Smooth muscle cell (in vitro differentiated cells): ENCODE data around the gene IDH2. TPM values are rescaled to one million over a fixed set of nuclear protein-coding genes. Genes with fewer than 3 reads are reported as not detected.

Experiments used
- DNase-seq: peaks from one replicate; lab custom pipeline; 2025; ENCODE audit not compliant: unreplicated experiment; lab: John Stamatoyannopoulos, UW
- H2AFZ ChIP-seq: fragments of 200-600 bp; sonication (generic); 2 replicates; pipeline ENCODE4 v1.6.0; 2016; ENCODE audit warnings: antibody characterized with exemption, low read depth, mild to moderate bottlenecking
- H3F3A ChIP-seq: fragments of 200-600 bp; sonication (generic); 2 replicates; pipeline ENCODE4 v1.6.0; 2017; ENCODE audit warnings: antibody characterized with exemption, low read depth
- H3K27ac ChIP-seq: fragments of 200-600 bp; sonication (generic); 2 replicates; pipeline ENCODE4 v1.5.1; 2016; ENCODE audit warnings: low read depth, mild to moderate bottlenecking
- H3K27me3 ChIP-seq: fragments of 200-600 bp; sonication (generic); 2 replicates; pipeline ENCODE4 v1.6.1; 2016; ENCODE audit warnings: low read depth, mild to moderate bottlenecking
- H3K36me3 ChIP-seq: fragments of 200-600 bp; sonication (generic); 2 replicates; pipeline ENCODE4 v1.5.1; 2016; ENCODE audit warnings: low read depth
- H3K4me1 ChIP-seq: fragments of 200-600 bp; sonication (generic); 2 replicates; pipeline ENCODE4 v1.5.1; 2016; ENCODE audit warnings: low read depth
- H3K4me2 ChIP-seq: fragments of 200-600 bp; sonication (generic); 2 replicates; pipeline ENCODE4 v1.6.0; 2016; ENCODE audit warnings: mild to moderate bottlenecking
- H3K4me3 ChIP-seq: fragments of 200-600 bp; sonication (generic); 2 replicates; pipeline ENCODE4 v1.5.1; 2016; ENCODE audit warnings: mild to moderate bottlenecking
- H3K79me2 ChIP-seq: fragments of 200-600 bp; sonication (generic); 2 replicates; pipeline ENCODE4 v1.6.0; 2016; ENCODE audit warnings: low read depth, mild to moderate bottlenecking
- H3K9ac ChIP-seq: fragments of 200-600 bp; sonication (generic); 2 replicates; pipeline ENCODE4 v1.6.0; 2016; ENCODE audit warnings: low read depth
- H3K9me3 ChIP-seq: fragments of 200-600 bp; sonication (generic); replicated peaks from 2 replicates; pipeline ENCODE4 v1.5.1; 2016; ENCODE audit warnings: low read depth
- H4K20me1 ChIP-seq: fragments of 200-600 bp; sonication (generic); 2 replicates; pipeline ENCODE4 v1.6.0; 2016; ENCODE audit warnings: low read depth
- CTCF ChIP-seq: fragments of 200-600 bp; sonication (generic); IDR thresholded peaks from 2 replicates; pipeline ENCODE4 v1.5.1; 2017; ENCODE audit warnings: borderline replicate concordance, mild to moderate bottlenecking, antibody characterized with exemption; ENCODE audit not compliant: insufficient read depth, poor library complexity, severe bottlenecking
- WGBS: methylation state at CpG from one replicate; pipeline ENCODE4 v1.1.7; 2016; ENCODE audit warnings: low lambda C conversion rate; 5-methylcytosine and 5-hydroxymethylcytosine counted together
- polyA plus RNA-seq: library from polyadenylated mRNA; unstranded; fragments of >200 nt; fragmentation: Nextera tagmentation; extraction: Ambion mirVana; gene quantifications from 2 replicates; pipeline ENCODE4 v1.2.1, GENCODE V29; 2016
- total RNA-seq: library from RNA; depleted of rRNA; stranded (reverse); fragments of >200 nt; gene quantifications from 2 replicates; pipeline ENCODE4 v1.2.3, GENCODE V29; 2014

Gene IDH2
- total and polyA plus RNA-seq, 2 experiments from 2014 or later = 67.9 to 278 TPM

- Histone ChIP-seq H3K9me3 (no peaks in the 10 kb centered on the region), H2AFZ (no peak overlapping the region), H3K27me3 (no peaks in the 10 kb centered on the region), H3K9ac (no peak overlapping the region), H3F3A (no peaks in the 10 kb centered on the region), H3K4me1 (no peaks in the 10 kb centered on the region), H3K79me2 (no peaks in the 10 kb centered on the region), H4K20me1 (peaks cover 34% of the 10 kb centered on the region), H3K36me3 (peaks cover 3% of the 10 kb centered on the region), H3K27ac (no peak overlapping the region), H3K4me3 (no peak overlapping the region), H3K4me2 (no peak overlapping the region)
- no peak for TF ChIP-seq CTCF
- 98% methylated on average over 3 of the region's 3 CpGs for WGBS
- no peak for DNase-seq
Measured at GRCh38 chr15:90085565-90085964, 16.7 kb downstream of the IDH2 start.

- 98% methylated on average over 18 of the region's 18 CpGs for WGBS
- Histone ChIP-seq H3K27ac (no peak overlapping the region), H3K79me2 (no peaks in the 10 kb centered on the region), H3K4me3 (no peak overlapping the region), H3K9me3 (no peaks in the 10 kb centered on the region), H3K9ac (no peak overlapping the region), H2AFZ (no peak overlapping the region), H3K27me3 (no peaks in the 10 kb centered on the region), H4K20me1 (peaks cover 28% of the 10 kb centered on the region), H3K4me2 (no peak overlapping the region), H3F3A (no peaks in the 10 kb centered on the region), H3K4me1 (no peaks in the 10 kb centered on the region), H3K36me3 (peaks cover 3% of the 10 kb centered on the region)
- no peak for TF ChIP-seq CTCF
- no peak for DNase-seq
Measured at GRCh38 chr15:90084876-90085423, 17.3 kb downstream of the IDH2 start.

GRCh38 chr15:90083954-90084607 is 18.2 kb downstream of the IDH2 start:
- no peak for DNase-seq
- Histone ChIP-seq H3K9me3 (no peaks in the 10 kb centered on the region), H3F3A (no peaks in the 10 kb centered on the region), H4K20me1 (peaks cover 19% of the 10 kb centered on the region), H3K36me3 (peaks cover 3% of the 10 kb centered on the region), H3K4me3 (no peak overlapping the region), H3K79me2 (no peaks in the 10 kb centered on the region), H3K4me1 (no peaks in the 10 kb centered on the region), H2AFZ (no peak overlapping the region), H3K9ac (no peak overlapping the region), H3K4me2 (no peak overlapping the region), H3K27ac (no peak overlapping the region), H3K27me3 (no peaks in the 10 kb centered on the region)
- no peak for TF ChIP-seq CTCF
- WGBS = 90% methylated on average over 14 of the region's 14 CpGs

GRCh38 chr15:90083419-90083818 is 18.8 kb downstream of the IDH2 start:
- no peaks in the 10 kb centered on the region for H3K9me3 ChIP-seq

More at GRCh38 chr15:90083419-90083818, 18.8 kb downstream of the IDH2 start:
- peaks cover 3% of the 10 kb centered on the region for H3K36me3 ChIP-seq
- H3K27me3 ChIP-seq = no peaks in the 10 kb centered on the region
- H3K27ac ChIP-seq = no peak overlapping the region
- no peak for TF ChIP-seq CTCF
- WGBS = 97% methylated on average over 5 of the region's 5 CpGs
- no peaks in the 10 kb centered on the region for H3K79me2 ChIP-seq
- no peaks in the 10 kb centered on the region for H3K4me1 ChIP-seq
- peaks cover 17% of the 10 kb centered on the region for H4K20me1 ChIP-seq
- no peaks in the 10 kb centered on the region for H3F3A ChIP-seq
- no peak overlapping the region for H3K9ac ChIP-seq
- H2AFZ ChIP-seq = no peak overlapping the region
- H3K4me3 ChIP-seq = no peak overlapping the region
- no peak overlapping the region for H3K4me2 ChIP-seq
- no peak for DNase-seq
